GM12892 (cell line): ENCODE measurements around the gene SAE1.

Experiments used
- POLR2A ChIP-seq: IDR thresholded peaks from 2 replicates; pipeline ENCODE4 v1.6.1; 2011; ENCODE audit warnings: low read depth, low read length, control low read depth
- POLR2AphosphoS5 ChIP-seq: IDR thresholded peaks from 2 replicates; pipeline ENCODE4 v1.6.1; 2011; ENCODE audit warnings: low read depth, low read length, control low read depth
- TAF1 ChIP-seq: IDR thresholded peaks from 2 replicates; pipeline ENCODE4 v1.6.1; 2011; ENCODE audit warnings: low read depth, mild to moderate bottlenecking, control low read depth, low read length, borderline replicate concordance

DNA sequence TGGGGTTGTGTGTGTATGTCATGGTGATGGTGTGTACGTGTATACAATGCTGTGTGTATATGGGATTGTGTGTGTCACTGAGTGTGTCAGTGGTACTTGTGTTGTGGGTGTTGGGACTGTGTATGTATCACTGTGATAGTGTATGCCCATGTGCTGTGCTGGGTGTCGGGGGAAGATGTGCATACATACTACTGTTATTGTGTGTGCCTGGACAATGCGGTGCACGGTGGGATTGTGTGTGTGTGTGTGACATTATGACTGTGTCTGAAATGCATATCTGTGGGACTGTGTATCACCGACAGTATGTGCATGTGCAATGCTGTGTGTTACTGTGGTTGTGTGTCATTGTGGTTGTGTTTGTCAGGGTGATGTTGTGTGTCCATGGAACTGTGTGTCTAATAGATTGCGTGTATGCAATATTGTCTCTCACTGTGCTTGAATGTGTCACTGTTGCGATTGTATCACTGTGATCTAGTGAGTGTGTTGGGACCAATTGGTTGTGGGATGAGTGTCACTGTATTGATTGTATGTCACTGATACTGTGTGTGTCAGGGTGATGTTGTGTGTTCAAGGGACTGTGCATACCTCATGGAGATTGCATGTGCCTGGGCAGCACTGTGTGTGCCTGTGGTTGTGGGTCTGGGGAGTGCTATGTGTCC is 111.4 kb downstream of the SAE1 start:
- TF ChIP-seq POLR2AphosphoS5 (no peak), TAF1 (no peak), POLR2A (no peak)
